T-cell (primary cell): ENCODE measurements around the gene MYO1F. TPM values are rescaled to one million over a fixed set of nuclear protein-coding genes. Genes with fewer than 3 reads are reported as not detected.

Experiments
- ATAC-seq, 4 experiments: fragments of 200-7000 bp in 3 of 4; fragments of 150-1000 bp in 1 of 4; cut with Tn5 transposase; replicated peaks in 1 of 4; 1 replicate in 3 of 4; 2 replicates in 1 of 4; pipeline ENCODE4 v1.10.0; 2021; ENCODE audit warnings: moderate library complexity in 3 of 4, mild to moderate bottlenecking in 2 of 4, moderate number of reproducible peaks in 1 of 4
- CTCF ChIA-PET, 2 donors: fragments of 300-600 bp; sonication (Branson Sonifier 250); formaldehyde crosslinking; loops; one replicate each; lab custom pipeline; 2022; ENCODE audit warnings: antibody characterized with exemption in 2 of 2; lab: Charles Lee
- POLR2A ChIA-PET, 2 donors: fragments of 300-600 bp; sonication (Branson Sonifier 250); formaldehyde crosslinking; loops; one replicate each; lab custom pipeline; 2022; ENCODE audit warnings: antibody characterized with exemption in 2 of 2; lab: Charles Lee
- DNase-seq, 35 experiments: peaks; one replicate each; pipeline versions ENCODE4 v3.0.0 to v3.0.0-alpha.2; 2013 to 2023
- H3K27ac ChIP-seq: one replicate; pipeline ENCODE4 v1.5.1; 2013; ENCODE audit warnings: low read length
- H3K27me3 ChIP-seq, 2 experiments: replicated peaks in 1 of 2; 1 replicate in 1 of 2; 2 replicates in 1 of 2; pipeline versions ENCODE4 v1.6.1 to v1.7.0; 2013; ENCODE audit warnings: low read length in 1 of 2, mixed read lengths in 1 of 2; ENCODE audit not compliant: control insufficient read depth in 2 of 2, insufficient read depth in 2 of 2; ENCODE audit errors: extremely low read depth in 1 of 2
- H3K36me3 ChIP-seq, 2 donors: 1 replicate in 1 of 2; 2 replicates in 1 of 2; pipeline versions ENCODE4 v1.6.1 to v1.7.0; 2013; ENCODE audit warnings: low read length in 1 of 2; ENCODE audit not compliant: control insufficient read depth in 2 of 2, insufficient read depth in 1 of 2; ENCODE audit errors: extremely low read depth in 1 of 2
- H3K4me1 ChIP-seq, 2 experiments: 1 replicate in 1 of 2; 2 replicates in 1 of 2; pipeline versions ENCODE4 v1.6.1 to v1.7.0; 2013; ENCODE audit warnings: low read length in 2 of 2, mixed read lengths in 1 of 2; ENCODE audit not compliant: insufficient read depth in 2 of 2, control insufficient read depth in 1 of 2; ENCODE audit errors: extremely low read depth in 1 of 2
- H3K4me3 ChIP-seq, 2 donors: 1 replicate in 1 of 2; 2 replicates in 1 of 2; pipeline versions ENCODE4 v1.5.1 to v1.7.0; 2013; ENCODE audit warnings: mild to moderate bottlenecking in 2 of 2, low read length in 1 of 2, moderate library complexity in 1 of 2; ENCODE audit not compliant: control insufficient read depth in 1 of 2; ENCODE audit errors: extremely low read depth in 1 of 2
- H3K9me3 ChIP-seq: 2 replicates; pipeline ENCODE4 v1.7.0; 2013
- H3K27ac Mint-ChIP-seq, 2 donors: one replicate each; pipeline ENCODE4 v1.8.0; 2020 to 2021; ENCODE audit warnings: mild to moderate bottlenecking in 2 of 2, mixed read lengths in 2 of 2
- H3K27me3 Mint-ChIP-seq, 2 donors: one replicate each; pipeline ENCODE4 v1.8.0; 2021 to 2022; ENCODE audit warnings: mixed read lengths in 2 of 2
- H3K36me3 Mint-ChIP-seq: one replicate; pipeline ENCODE4 v1.8.0; 2021; ENCODE audit warnings: mixed read lengths
- H3K4me1 Mint-ChIP-seq, 3 donors: one replicate each; pipeline ENCODE4 v1.8.0; 2020 to 2022; ENCODE audit warnings: mixed read lengths in 3 of 3, mild to moderate bottlenecking in 1 of 3
- H3K4me3 Mint-ChIP-seq, 3 donors: one replicate each; pipeline ENCODE4 v1.8.0; 2020 to 2022; ENCODE audit warnings: mild to moderate bottlenecking in 3 of 3, mixed read lengths in 3 of 3, moderate library complexity in 3 of 3
- H3K9me3 Mint-ChIP-seq, 3 donors: one replicate each; pipeline ENCODE4 v1.8.0; 2020 to 2022; ENCODE audit warnings: mixed read lengths in 3 of 3
- WGBS: methylation state at CpG from one replicate; pipeline ENCODE4 v1.1.5; 2013; ENCODE audit warnings: missing lambda C conversion rate; ENCODE audit not compliant: insufficient coverage; 5-methylcytosine and 5-hydroxymethylcytosine counted together
- total RNA-seq, 35 experiments: library from RNA in 6 of 35; stranded (reverse) in 6 of 35; fragments of 120-200 nt in 1 of 35; gene quantifications; one replicate each; pipeline versions ENCODE4 v1.2.1 to v1.2.4 and lab custom pipeline; 2013 to 2026

The MYO1F gene
- total RNA-seq, 5 donors from 2014 or later (not counting 1 experiment from before 2014, with no cell fraction given): 109 to 363 (median 277) TPM

DNA sequence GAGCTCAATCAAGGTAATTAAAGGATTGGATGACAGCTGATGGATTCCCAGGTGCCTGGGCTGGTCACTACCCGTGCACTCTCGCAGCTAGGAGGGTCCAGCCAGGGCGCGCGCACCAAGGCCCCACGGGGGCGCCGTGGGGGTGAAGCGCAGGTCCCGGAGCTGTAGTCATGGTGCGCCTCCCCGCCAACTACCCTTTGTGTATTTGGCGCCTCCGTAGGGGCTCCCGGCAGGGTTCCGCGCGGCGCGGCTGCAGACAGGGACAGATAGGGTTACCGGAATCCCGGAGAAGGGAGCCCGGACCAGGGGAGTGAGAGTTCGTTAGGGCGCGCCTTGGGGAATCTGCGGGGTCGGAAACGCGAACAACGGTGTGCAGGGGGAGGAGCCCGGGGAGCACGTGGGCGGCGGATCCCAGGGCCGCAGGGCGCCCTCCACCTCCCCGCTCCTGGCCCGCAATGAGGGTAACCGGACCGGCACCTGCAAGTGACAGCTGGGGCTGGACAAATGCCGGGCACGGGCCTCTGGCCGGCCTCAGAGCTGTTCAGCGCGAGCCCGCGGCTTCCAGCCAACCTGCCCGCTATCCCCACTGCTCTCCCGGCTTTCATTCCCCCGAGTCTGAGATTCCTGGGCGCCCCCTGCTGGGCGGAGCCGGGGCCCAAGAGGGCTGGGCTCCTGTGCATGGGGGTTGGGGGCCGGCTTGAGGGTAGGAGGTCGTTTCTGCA lies 71.4 kb downstream of the MYO1F start:
- H3K36me3 Mint-ChIP-seq: no peaks in the 10 kb centered on the region
- POLR2A ChIA-PET: interaction anchor here in 1 of 2 donors (0.7 to 1.0 kb wide), 2 partner anchors 18 to 98 kb away, joined by 3 read pairs; no protein-coding TSS in a partner anchor

GRCh38 chr19:8504919-8505318 lies 72.3 kb downstream of the MYO1F start:
- no peak overlapping the region for H3K27ac Mint-ChIP-seq
- H3K4me1 Mint-ChIP-seq: peaks cover 24 to 28% (median 24%) of the 10 kb centered on the region in 3 donors

More for the DNA sequence above, 71.4 kb downstream of the MYO1F start:
- WGBS: 0% methylated on average over 39 of the region's 56 CpGs
- peaks cover 15 to 22% (median 18%) of the 10 kb centered on the region in 3 donors for H3K4me1 Mint-ChIP-seq
- H3K27ac ChIP-seq: peak overlapping the region; percentile 28
- DNase-seq: peak in 30 of 35 experiments; percentile 23 to 77 (median 48)
- H3K9me3 Mint-ChIP-seq: no peaks in the 10 kb centered on the region
- H3K27me3 Mint-ChIP-seq: no peaks in the 10 kb centered on the region
- peaks cover 18 to 41% of the 10 kb centered on the region in 2 experiments for H3K4me1 ChIP-seq
- H3K4me3 ChIP-seq: peak overlapping the region; percentile 61 to 66
- H3K36me3 ChIP-seq: peaks cover 0 to 5% of the 10 kb centered on the region in 2 donors
- H3K27ac Mint-ChIP-seq: peak overlapping the region; percentile 90 to 94
- CTCF ChIA-PET: interaction anchor here (0.6 to 1.2 kb wide), 6 partner anchors 11 to 152 kb away, joined by 3 to 6 read pairs (median 4); partner anchors contain the start of gene MYO1F (in 1 of the 2)
- H3K27me3 ChIP-seq: no peaks in the 10 kb centered on the region
- no peaks in the 10 kb centered on the region for H3K9me3 ChIP-seq
- peak overlapping the region; percentile 86 to 92 (median 88) for H3K4me3 Mint-ChIP-seq
- peak; percentile 81 to 86 (median 84) for ATAC-seq

GRCh38 chr19:8504171-8504570 lies 73.1 kb downstream of the MYO1F start:
- Histone ChIP-seq H3K27me3 (no peaks in the 10 kb centered on the region), H3K27ac (no peak overlapping the region), H3K9me3 (no peaks in the 10 kb centered on the region), H3K4me1 (peaks cover 22 to 46% of the 10 kb centered on the region in 2 experiments), H3K36me3 (no peaks in the 10 kb centered on the region), H3K4me3 (no peak overlapping the region)
- Mint-ChIP-seq H3K4me3 (peak overlapping the region in 2 of 3 donors; percentile 23 to 53), H3K9me3 (no peaks in the 10 kb centered on the region), H3K27me3 (no peaks in the 10 kb centered on the region), H3K4me1 (peaks cover 24 to 28% (median 26%) of the 10 kb centered on the region in 3 donors), H3K27ac (peak overlapping the region in 1 of 2 donors; percentile 44), H3K36me3 (no peaks in the 10 kb centered on the region)
- POLR2A ChIA-PET: no interaction called here
- CTCF ChIA-PET: no interaction called here
- WGBS: 56% methylated on average over 2 of the region's 7 CpGs
- ATAC-seq: no peak
- DNase-seq: no peak

More at GRCh38 chr19:8504919-8505318, 72.3 kb downstream of the MYO1F start:
- H3K36me3 Mint-ChIP-seq: no peaks in the 10 kb centered on the region
- ATAC-seq: no peak
- Histone ChIP-seq H3K27ac (no peak overlapping the region), H3K27me3 (no peaks in the 10 kb centered on the region), H3K36me3 (no peaks in the 10 kb centered on the region), H3K4me1 (peaks cover 20 to 46% of the 10 kb centered on the region in 2 experiments), H3K9me3 (no peaks in the 10 kb centered on the region), H3K4me3 (no peak overlapping the region)
- POLR2A ChIA-PET: no interaction called here
- H3K9me3 Mint-ChIP-seq: no peaks in the 10 kb centered on the region
- peak overlapping the region; percentile 39 to 92 (median 55) for H3K4me3 Mint-ChIP-seq
- no peak for DNase-seq
- no peaks in the 10 kb centered on the region for H3K27me3 Mint-ChIP-seq
- WGBS: 92% methylated on average over 6 of the region's 6 CpGs
- CTCF ChIA-PET: interaction anchor here (0.7 to 0.9 kb wide), 2 partner anchors 10 to 152 kb away, joined by 4 to 6 read pairs; no protein-coding TSS in a partner anchor

DNA sequence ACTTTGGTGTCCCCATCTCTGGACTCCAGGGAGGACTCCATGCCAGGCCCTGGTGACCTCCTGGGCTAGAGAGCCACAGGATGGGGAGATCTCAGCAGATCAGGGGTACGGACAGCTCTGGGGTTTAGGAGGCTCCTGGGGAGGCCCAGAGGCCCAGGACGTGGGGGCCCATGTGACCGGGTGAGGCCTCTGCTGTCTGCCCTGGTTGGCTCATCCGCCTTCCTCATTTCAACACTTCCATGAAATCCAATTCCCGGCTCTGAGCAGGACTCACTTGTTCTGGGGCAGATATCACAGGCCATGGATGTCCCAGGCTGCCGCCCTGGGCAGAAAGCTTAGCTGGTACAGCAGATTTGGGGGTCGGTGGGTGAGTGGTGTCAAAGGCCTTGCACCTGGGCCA lies 73.7 kb downstream of the MYO1F start:
- H3K4me1 ChIP-seq: peaks cover 22 to 46% of the 10 kb centered on the region in 2 experiments

GRCh38 chr19:8501981-8502380 lies 75.3 kb downstream of the MYO1F start:
- no peak overlapping the region for H3K27ac Mint-ChIP-seq
- ATAC-seq (no peak), DNase-seq (no peak)
- Histone ChIP-seq H3K36me3 (no peaks in the 10 kb centered on the region), H3K4me3 (no peak overlapping the region), H3K4me1 (peaks cover 22 to 46% of the 10 kb centered on the region in 2 experiments), H3K27ac (no peak overlapping the region), H3K27me3 (no peaks in the 10 kb centered on the region), H3K9me3 (no peaks in the 10 kb centered on the region)
- H3K4me3 Mint-ChIP-seq: no peak overlapping the region
- no peaks in the 10 kb centered on the region for H3K27me3 Mint-ChIP-seq
- no peaks in the 10 kb centered on the region for H3K9me3 Mint-ChIP-seq
- ChIA-PET POLR2A (no interaction called here), CTCF (no interaction called here)
- peaks cover 24 to 28% (median 26%) of the 10 kb centered on the region in 3 donors for H3K4me1 Mint-ChIP-seq
- no peaks in the 10 kb centered on the region for H3K36me3 Mint-ChIP-seq
- WGBS: 61% methylated on average over 11 of the region's 14 CpGs

More for the DNA sequence above, 73.7 kb downstream of the MYO1F start:
- no peaks in the 10 kb centered on the region for H3K36me3 ChIP-seq
- no peak overlapping the region for H3K27ac ChIP-seq
- DNase-seq: no peak
- no peaks in the 10 kb centered on the region for H3K36me3 Mint-ChIP-seq
- peaks cover 24 to 28% (median 26%) of the 10 kb centered on the region in 3 donors for H3K4me1 Mint-ChIP-seq
- H3K9me3 Mint-ChIP-seq: no peaks in the 10 kb centered on the region
- ATAC-seq: no peak
- no peaks in the 10 kb centered on the region for H3K27me3 Mint-ChIP-seq
- POLR2A ChIA-PET: no interaction called here
- no peak overlapping the region for H3K4me3 ChIP-seq
- WGBS: 93% methylated on average over 5 of the region's 7 CpGs
- no peaks in the 10 kb centered on the region for H3K27me3 ChIP-seq
- H3K4me3 Mint-ChIP-seq: no peak overlapping the region
- no peak overlapping the region for H3K27ac Mint-ChIP-seq
- no peaks in the 10 kb centered on the region for H3K9me3 ChIP-seq
- CTCF ChIA-PET: no interaction called here

DNA sequence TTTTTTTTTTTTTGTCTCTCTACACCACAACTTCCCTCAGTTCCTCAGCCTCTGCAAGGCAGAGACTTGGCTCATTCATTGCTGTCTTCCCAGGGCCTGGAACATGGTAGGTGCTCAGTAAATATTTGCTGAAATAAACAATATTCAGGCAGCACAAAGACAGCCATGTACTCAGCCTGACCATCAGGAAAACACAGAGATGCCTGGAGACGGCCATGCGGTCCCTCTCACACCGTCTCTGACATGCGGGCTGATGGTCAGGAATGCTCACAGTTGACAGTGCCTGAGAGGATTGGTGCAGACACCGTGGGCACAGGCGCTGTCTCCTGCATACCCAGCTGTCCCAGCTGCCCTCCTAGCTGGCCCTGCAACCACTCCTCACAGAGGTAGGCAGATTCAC lies 75.7 kb downstream of the MYO1F start:
- Histone ChIP-seq H3K9me3 (no peaks in the 10 kb centered on the region), H3K27ac (no peak overlapping the region), H3K36me3 (no peaks in the 10 kb centered on the region), H3K27me3 (no peaks in the 10 kb centered on the region), H3K4me1 (peaks cover 22 to 44% of the 10 kb centered on the region in 2 experiments), H3K4me3 (no peak overlapping the region)
- POLR2A ChIA-PET: no interaction called here
- no peaks in the 10 kb centered on the region for H3K9me3 Mint-ChIP-seq
- H3K36me3 Mint-ChIP-seq: no peaks in the 10 kb centered on the region
- 72% methylated on average over 4 of the region's 6 CpGs for WGBS
- no peak overlapping the region for H3K27ac Mint-ChIP-seq
- DNase-seq: no peak
- ATAC-seq: no peak
- CTCF ChIA-PET: no interaction called here
- peaks cover 24 to 27% (median 25%) of the 10 kb centered on the region in 3 donors for H3K4me1 Mint-ChIP-seq
- no peaks in the 10 kb centered on the region for H3K27me3 Mint-ChIP-seq
- no peak overlapping the region for H3K4me3 Mint-ChIP-seq
